Hematopoietic multipotent progenitor cell treated with erythropoietin and hydrocortisone succinate and interleukin-3 and kit ligand, for 8 days (in vitro differentiated cells): ENCODE measurements around the gene PDE6G.

Source experiments
- DNase-seq: peaks from one replicate; pipeline ENCODE4 v3.0.0-alpha.2; 2015

PDE6G gene

DNA sequence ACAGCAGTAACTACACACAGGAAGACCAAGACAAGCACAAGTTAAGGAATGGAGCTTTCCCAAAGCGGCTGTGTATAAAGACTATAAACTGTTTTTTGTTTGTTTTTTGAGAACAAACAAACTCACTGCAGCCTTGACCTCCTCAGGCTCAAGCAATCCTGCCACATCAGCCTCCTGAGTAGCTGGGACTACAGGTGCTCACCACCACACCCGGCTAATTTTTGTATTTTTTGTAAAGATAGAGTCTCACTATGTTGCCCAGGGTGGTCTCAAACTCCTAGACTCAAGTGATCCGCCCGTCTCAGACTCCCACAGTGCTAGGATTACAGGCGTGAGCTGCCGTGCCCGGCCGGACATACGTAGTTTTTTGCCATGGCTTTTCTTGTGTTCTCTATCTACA is 4.1 kb upstream of the PDE6G start:
- DNase-seq, result no peak

DNA sequence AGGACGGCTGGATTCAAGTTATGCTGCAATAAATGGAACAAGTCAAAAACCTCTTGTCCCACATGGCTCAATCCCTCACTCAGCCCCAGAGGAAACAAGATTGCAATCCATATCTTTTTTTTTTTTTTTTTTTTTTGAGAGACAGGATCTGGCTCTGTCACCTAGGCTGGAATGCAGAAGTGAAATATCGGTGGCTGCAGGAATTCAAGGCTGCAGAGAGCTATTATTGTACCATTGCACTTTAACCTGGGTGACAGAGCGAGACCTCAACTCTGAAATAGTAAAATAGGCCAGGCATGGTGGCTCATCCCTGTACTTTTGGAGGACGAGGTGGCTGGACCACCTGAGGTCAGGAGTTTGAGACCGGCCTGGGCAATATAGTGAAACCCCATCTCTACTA is 2.7 kb upstream of the PDE6G start:
- DNase-seq, result no peak

DNA sequence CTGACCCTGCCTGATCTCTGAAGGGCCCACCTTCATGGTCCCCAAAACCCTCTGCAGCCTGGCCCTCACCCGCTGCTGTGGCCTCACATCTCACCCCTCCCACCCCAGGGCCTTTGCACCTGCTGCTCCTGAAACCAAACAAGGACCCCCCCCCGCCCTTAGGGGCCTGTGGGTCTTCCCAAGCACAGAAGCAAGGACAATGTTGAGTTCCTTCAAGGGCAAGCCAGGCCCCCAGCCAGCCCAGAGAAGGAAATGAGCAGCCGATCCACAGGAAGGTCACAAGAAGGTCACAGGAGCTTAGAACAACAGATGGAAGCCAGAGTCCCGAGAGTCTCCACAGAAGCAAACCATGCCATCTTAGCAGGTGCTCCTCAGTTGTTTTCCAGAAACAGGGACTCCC is 493 bp upstream of the PDE6G start:
- DNase-seq, result no peak

DNA sequence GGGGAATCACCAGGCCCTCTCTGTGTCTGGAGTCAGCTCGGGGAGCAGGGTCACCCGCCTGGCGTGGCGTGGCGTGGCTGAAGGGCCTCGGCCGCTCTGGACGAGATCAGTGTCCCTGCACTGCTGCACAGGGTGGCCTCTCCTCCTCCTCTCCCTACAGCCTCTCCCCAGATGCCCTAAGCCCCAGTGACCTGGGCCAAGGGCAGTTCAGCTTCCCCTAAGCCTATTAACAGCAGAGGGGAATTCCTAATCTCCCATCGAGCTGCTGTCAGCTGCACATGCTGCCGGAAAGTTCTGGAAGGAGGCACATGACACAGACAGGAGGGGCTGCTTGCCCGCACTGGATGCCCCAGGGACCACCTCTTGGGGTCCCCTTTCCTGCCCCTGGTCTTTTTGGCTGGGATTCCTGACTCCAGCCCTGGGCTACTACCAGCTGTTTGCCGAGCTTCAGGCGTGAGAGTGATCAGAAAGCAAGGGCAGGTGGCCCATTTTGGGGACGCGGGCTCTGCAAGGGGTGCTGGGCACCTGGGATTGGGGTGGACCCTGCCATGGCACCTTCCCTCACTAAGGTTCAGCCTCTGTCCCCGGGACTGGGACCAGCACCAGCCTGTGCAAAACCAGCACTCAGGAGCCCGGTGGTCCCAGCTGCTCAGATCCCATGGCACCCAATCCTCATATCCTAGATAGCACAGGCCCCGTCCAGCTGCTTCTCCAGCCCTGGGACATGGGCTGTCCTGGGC is 794 bp downstream of the PDE6G start:
- no peak for DNase-seq

DNA sequence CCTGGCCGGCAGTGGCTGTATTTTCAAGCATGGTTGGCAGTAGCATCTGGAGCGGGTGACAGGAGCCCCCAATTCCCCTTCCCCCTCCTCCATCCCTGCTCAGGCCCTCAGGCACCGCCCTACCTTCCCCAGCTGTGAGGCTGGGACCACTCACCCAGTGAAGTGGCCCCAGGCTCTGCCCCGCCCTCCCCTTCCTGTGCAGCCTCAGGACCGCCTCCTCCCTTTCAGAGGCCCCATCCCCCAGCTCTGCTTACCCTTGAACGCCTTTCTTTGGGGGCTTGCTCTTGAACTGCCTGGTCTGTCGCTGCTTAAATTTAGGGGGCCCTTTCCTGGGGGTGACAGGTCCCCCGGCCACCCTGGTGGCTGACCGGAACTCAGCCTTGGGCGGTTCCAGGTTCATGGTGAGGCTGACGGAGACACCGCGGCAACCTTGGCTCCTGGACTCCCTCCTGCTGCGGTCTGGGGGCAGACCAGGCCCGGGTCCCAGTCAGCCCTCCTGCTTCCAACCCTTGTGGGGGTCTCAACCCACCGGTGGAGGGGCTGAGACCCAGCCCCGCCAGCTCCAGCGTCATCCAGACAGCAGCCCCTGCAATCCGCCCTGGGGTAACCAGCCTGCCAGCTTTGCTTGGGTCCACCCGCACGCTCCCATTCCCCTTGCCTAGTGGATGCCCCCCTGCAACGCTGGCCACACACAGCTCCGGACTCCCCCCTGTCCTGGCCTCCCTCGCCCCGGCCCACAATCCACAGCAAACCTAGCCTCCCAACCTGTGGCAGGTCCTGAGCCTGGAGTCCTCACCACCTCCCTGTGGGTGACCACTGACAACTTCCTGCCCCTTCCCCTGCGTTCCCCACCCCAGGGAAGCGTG is 3.2 kb downstream of the PDE6G start:
- DNase-seq, result peak; percentile 42

DNA sequence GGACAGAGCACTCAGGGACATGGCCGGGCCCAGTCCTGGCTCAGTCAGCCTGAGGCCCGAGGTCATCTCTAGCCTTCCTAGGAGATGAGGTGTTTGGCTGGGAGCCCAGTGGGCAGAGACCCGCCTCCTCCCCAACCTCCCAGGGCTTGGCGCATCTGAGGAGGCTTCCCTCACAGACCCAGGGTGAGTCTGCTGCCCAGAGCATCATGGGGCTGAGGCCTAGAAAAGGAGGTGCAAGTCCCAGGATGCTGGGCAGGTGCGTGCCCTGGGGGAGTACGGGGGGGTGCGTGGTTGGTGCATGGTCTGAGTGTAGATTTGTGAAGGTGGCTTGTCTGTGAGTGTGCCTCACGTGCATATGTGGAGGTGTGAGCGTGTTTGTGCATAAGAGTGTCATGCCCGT is 4.7 kb downstream of the PDE6G start:
- DNase-seq, result peak; percentile 66

DNA sequence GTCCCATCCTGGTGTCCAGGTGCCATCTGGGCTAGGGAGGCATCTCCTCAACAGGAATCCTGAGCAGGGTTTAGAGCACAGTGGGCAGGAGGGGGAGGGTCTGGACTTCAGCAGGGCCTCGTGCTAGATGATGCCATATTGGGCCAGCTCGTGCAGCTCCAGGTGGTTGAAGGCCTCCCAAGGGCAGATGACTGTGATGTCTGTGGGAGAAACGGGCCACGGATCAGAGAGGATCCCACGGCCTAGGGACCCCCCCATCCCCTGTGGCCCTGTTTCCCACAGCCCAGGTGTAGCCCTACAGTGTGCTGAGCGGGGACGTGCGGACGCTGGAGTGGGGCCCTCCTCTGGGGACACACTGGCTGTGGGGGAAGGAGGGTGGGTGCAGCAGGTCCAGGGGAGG is 5.4 kb downstream of the PDE6G start:
- DNase-seq, result no peak

DNA sequence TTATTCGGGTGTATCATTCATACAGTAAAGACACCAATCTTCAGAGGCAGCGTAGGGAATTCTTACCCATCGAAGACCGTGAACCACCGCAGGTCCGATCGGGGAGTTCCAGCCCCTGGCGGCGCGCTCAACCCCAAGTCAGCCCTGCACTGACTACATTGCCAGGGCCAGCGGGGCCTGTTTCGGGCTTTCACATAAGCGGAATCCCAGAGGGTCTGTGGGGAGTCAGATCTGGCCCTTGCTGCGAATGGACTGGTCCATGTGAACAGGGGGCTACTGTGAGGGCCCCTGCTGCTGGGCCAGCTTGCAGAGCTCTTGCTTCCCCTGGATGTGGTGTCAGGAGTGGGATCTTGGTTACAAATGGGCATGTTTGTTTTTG is 7.6 kb downstream of the PDE6G start:
- no peak for DNase-seq

DNA sequence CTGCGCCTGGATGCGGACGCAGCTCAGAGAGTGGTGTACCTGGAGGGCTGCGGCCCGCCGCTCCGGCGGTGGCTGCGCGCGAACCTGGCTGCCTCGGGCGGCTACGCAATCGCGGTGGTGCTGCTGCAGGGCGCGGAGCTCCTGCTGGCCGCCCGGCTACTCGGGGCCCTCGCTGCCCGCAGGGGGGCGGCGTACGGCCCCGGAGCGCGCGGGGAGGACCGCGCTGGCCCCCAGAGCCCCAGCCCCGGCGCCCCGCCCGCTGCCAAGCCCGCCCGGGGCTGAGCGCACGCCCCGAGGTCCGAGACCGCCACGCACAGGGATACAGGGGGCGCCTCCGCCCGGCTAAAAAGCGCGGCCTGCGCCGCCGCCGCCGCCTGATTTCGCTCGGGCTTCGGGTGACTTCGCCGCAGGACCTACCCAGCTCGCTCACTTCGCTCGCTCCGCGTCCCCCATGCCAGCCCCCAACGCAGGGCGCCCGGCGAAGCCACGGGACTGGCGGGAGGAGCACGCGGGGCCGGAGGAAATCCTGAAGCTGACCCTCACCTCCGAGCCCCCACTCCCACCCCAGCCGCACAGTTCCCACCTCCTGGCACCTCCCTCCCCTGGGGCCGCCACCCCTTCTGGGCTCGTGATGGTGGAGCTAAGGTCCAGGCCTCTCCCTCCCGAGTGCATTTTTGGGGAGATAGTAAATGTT is 8.2 kb downstream of the PDE6G start:
- DNase-seq, result no peak

DNA sequence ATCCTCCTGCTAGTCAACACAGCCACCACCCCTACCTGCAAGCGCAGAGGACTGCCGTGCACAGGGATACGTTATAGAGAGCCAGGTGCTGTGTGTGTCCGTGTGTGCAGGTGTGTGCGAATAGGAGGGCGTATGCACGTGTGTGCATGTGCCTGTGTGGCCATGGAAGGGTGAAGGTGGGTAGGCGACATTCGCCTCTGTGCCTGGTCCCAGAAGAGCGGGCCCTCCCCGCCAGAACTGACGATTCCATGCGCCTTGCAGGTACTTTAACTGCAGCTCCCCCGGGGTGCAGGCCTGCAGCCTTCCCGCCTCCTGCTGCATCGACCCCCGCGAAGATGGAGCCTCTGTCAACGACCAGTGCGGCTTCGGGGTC is 8.7 kb downstream of the PDE6G start:
- DNase-seq, result no peak

DNA sequence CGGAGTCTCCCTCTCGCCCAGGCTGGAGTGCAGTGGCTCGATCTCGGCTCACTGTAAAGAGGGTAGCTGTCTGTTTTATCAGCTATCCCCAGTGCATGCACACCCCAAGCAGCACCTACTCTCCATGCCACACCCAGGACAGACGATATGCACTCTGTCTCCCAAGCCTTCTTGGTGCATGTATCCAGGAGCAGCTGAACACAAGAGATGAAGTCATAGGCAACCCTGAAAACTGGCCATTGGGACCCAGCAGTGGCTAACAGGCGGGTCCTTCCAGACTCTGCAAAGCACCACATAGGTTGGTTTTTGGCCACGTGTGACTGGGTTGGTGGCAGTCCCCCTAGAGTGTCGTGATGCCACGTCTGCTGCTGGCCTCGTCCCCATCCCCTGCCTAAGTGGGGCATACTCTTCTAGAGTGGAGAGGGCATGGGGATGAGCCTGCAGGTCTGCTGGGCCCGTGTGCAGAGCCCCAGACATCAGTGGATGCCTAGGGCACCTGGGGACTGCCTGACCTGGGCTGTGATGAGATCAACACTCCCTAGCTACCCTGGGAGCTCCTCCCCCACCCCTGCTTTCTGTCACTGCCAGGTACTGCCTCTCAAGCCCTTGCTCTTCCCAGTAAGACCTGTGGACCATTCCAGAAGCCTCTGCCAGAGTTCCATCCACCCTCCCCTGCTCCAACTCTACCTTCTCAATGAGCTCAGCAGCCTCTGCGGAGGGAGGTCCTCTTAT is 9.3 kb downstream of the PDE6G start:
- DNase-seq, result peak; percentile 94

DNA sequence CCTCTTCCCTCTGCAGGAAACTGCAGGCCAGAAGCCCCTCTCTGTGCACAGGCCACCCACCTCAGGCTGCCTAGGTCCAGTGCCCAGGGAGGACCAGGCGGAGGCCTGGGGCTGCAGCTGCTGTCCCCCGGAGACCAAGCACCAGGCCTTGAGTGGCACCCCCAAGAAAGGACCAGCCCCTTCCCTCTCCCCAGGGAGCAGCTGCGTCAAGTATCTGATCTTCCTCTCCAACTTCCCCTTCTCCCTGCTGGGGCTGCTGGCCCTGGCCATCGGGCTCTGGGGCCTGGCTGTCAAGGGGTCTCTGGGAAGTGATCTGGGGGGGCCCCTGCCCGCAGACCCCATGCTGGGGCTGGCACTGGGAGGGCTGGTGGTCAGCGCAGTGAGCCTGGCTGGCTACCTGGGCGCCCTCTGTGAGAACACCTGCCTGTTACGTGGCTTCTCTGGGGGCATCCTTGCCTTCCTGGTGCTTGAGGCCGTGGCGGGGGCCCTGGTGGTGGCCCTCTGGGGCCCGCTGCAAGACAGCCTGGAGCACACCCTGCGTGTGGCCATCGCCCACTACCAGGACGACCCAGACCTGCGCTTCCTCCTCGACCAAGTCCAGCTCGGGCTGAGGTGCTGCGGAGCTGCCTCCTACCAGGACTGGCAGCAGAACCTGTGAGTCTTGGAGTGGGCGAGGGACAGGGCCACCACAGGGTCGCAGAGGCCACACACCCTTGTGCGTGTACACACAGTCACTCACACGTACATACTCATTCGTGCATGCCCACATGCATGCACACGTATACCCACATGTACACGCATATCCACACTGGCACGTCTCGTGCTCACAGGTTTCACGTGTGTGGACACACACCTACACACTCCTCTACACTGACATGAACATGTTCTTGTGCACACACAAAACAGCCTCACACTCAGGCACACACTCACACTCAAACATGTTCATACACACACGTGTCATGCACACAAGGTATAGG is 11.1 kb downstream of the PDE6G start:
- no peak for DNase-seq

DNA sequence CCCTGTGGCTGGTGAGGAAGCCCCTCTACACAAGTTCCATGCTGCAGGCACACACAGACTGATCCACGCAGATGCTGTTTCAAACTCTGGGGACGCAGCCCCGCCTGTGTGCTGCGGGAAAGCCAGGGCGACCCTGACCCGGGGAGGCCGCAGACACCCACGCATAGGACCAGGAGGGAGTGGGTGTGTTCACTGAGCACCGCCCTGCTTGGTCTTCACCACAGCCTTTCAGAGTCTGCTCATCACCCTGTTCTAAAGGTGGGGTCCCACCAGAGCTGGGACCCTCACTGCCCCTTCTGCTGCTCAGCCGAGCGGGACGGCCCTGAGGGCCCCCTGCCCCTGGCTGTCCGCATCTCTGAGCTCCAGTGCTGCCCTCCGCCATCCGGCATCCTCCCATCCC is 11.8 kb downstream of the PDE6G start:
- no peak for DNase-seq

DNA sequence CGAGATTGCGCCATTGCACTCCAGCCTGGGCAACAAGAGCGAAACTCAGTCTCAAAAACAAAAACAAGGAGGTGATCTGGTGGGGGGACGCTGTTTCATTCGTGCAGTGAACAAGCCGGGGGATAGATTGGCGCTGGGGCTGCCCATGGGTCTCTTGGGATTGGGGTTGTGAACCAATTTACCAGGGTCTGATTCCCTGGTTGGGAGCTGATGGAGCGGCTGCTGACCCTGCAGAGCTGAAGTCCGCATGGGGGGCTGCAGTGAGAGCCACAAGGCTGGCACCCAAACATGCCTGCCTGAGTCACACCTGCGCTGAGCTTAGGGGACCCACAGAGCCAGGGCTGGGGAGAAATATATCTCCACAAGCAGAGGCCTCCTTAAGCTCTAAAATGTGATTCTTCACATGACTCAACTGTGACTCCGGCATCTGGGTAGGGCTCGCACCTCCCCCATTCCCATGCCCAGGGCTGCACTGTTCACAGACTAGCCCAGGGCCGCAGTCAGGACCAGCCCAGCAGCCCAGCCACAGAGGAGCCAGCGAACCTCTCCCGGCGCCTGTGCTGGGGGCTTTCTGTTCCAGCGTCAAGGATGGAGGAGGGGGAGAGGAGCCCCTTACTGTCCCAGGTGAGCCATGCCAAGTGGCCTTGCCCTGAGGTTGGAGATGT is 14.4 kb downstream of the PDE6G start:
- DNase-seq, result no peak

DNA sequence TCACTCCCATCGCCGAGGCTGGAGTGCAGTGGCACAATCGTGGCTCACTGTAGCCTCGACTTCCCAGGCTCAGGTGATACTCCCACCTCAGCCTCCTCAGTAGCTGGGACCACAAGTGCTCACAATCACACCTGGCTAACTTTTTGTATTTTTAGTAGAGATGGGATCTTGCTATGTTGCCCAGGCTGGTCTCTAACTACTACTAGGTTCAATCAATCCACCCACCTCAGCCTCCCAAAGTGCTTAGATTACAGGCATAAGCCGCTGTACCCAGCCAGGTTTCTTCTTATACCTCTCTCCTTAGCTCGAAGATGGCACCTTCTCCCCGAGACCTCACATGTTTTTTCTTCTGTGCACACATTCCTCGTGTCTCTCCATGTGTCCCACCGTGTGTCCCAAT is 16.3 kb downstream of the PDE6G start:
- no peak for DNase-seq

DNA sequence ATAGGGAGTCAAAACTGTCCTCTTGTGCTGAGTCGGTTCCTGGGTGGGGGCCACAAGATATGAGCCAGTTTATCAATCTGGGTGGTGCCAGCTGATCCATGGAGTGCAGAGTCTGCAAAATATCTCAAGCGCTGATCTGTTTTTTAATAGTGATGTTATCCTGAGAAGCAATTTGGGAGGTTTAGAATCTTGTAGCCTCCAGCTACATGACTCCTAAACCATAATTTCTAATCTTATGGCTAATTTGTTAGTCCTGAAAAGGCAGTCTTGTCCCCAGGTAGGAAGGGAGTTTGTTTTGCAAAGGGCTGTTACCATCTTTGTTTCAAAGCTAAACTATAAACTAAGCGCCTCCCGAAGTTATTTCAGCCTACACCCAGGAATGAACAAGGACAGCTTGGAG is 17.7 kb downstream of the PDE6G start:
- no peak for DNase-seq

DNA sequence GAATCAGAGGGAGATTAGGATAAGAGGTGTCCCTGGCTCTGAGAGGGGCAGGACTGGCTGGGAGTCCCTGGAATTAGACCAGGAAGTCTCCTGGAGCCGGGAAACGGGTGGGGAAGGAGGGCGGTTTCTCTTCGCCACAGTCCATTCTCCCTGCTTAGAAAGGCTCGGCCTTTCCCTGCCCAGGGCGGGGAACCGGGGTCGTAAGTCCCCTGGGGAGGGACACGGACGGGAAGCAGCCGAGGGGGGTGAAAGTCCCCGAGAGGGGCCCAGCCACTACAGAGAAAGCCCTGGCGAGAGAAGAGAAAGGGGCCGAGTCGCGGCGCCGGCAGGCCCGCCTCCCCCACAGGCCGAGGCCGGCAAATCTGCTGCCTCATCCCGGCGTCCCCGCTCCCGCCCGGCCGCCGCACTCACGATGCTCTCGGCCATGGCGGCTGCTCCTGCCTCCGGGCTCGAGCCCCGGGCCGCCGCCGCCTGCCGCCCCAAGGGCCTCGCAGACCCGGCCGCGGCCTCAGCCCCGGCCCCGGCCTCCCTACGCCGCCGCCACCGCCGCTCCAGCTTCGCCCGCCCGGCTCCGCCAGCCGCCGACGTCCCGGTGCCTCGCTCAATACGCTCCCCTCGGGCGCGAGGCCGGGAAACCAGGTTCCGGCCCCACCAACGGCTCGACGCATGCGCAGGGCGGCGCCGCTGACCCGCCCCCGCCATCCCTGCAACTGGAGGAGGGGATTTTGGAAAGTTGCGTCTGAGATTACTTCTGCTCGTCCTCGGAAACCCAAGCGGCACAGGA is 19.6 kb downstream of the PDE6G start, which contains the start of the genes NPLOC4 and TSPAN10:
Gene NPLOC4 (minus strand): TSS at position 608 of the 784 bp plus-strand sequence. CDS start 182 bp downstream, at position 426.
Gene TSPAN10 (plus strand): TSS at position 692 of the 784 bp plus-strand sequence. CDS start 5,217 bp downstream, outside the sequence.
- DNase-seq, result peak; percentile 79

DNA sequence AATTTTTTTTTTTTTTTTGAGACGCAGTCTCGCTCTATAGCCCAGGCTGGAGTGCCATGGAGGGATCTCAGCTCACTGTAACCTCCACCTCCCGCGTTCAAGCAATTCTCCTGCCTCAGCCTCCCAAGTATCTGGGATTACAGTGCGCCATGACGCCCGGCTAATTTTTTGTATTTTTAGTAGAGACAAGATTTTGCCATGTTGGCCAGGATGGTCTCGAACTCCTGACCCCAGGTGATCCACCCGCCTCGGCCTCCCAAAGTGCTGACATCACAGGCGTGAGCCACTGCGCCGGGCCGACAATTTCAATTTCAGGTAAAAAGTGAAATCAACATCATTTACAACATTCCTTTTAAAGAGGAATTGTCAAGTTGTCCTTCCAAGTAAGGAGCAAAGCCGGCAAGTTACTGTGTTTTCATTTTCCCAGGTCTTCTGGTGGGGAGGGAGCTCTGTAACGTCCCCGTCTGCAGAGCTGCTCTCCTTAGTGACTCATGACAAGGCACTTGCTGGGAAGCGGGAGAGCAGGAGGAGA is 20.3 kb downstream of the PDE6G start:
- peak; percentile 38 for DNase-seq

DNA sequence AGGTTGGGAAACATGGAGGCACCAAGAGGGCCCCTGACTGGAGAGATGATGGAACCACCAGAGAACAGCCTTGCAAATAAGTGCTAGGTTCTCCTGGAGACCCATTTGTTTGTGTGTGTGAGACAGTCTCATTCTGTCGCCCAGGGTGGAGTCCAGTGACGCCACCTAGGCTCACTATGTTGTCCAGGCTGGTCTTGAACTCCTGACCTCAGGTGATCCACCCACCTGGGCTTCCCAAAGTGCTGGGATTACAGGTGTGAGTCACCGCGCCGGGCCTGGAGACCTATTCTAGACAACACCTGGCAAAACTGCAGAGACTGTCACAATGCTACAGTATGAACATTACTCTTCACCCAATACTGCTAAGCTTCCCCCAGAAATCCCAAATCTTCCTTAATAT is 20.9 kb downstream of the PDE6G start:
- DNase-seq, result no peak

DNA sequence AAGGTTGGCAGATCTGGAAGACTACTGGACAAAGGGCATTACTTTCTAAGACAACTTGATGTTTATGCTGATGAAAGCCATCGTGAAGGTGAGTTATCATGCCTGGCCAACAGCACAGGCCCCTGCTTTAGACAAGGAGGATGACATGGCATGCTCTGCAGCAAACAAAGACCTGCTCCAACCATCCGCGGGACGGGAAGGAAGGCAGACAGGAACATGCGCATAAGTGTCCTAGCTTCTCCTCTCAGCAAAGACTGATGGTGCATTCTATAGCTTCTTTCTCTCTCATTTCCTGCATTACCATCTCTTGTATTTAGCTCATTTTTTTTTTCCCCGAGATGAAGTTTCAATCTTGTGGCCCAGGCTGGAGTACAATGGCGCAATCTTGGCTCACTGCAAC is 24.9 kb downstream of the PDE6G start:
- DNase-seq, result no peak
